Loucy (cell line): ENCODE data around the gene PFDN2.

Source experiments
- CTCF ChIP-seq: fragments of 200-600 bp; sonication (generic); conservative IDR thresholded peaks from 2 replicates; pipeline ENCODE4 v1.5.1; 2014; ENCODE audit warnings: mild to moderate bottlenecking, antibody characterized with exemption, low read length
- EZH2phosphoT487 ChIP-seq: fragments of 200-600 bp; IDR thresholded peaks from 2 replicates; pipeline ENCODE4 v1.6.1; 2018; ENCODE audit warnings: antibody characterized with exemption, mild to moderate bottlenecking, moderate library complexity, borderline replicate concordance

- TF ChIP-seq CTCF (no peak), EZH2phosphoT487 (no peak)
Measured at GRCh38 chr1:161086457-161086856, 31.4 kb downstream of the PFDN2 start.
